H9 (cell line): Measurements from ENCODE around the gene MYL10. TPM values are rescaled to one million over a fixed set of nuclear protein-coding genes. Genes with fewer than 3 reads are reported as not detected.

Source experiments
- DNase-seq: peaks from one replicate; pipeline ENCODE4 v3.0.0-alpha.2; 2017
- H2AFZ ChIP-seq: one replicate; pipeline ENCODE4 v1.6.1; 2013; ENCODE audit warnings: mild to moderate bottlenecking, low read length, control low read depth, moderate library complexity
- H2AK5ac ChIP-seq: 2 replicates; pipeline ENCODE4 v1.6.1; 2013; ENCODE audit warnings: low read length, control low read depth, mixed read lengths; ENCODE audit not compliant: insufficient read length
- H2BK120ac ChIP-seq: one replicate; pipeline ENCODE4 v1.6.1; 2013; ENCODE audit warnings: low read depth, mild to moderate bottlenecking, low read length, control low read depth, inconsistent platforms; ENCODE audit not compliant: poor library complexity, severe bottlenecking
- H2BK12ac ChIP-seq: 2 replicates; pipeline ENCODE4 v1.6.1; 2013; ENCODE audit warnings: low read length, control low read depth, mixed read lengths, low read depth; ENCODE audit not compliant: insufficient read length
- H2BK15ac ChIP-seq: 2 replicates; pipeline ENCODE4 v1.6.1; 2013; ENCODE audit warnings: low read depth, low read length, control low read depth
- H2BK20ac ChIP-seq: one replicate; pipeline ENCODE4 v1.6.1; 2013; ENCODE audit warnings: low read depth, mild to moderate bottlenecking, low read length, control low read depth, inconsistent platforms; ENCODE audit not compliant: poor library complexity, severe bottlenecking
- H2BK5ac ChIP-seq: 2 replicates; pipeline ENCODE4 v1.6.1; 2013; ENCODE audit warnings: low read length, control low read depth, mixed read lengths; ENCODE audit not compliant: insufficient read length
- H3K14ac ChIP-seq: 2 replicates; pipeline ENCODE4 v1.6.1; 2013; ENCODE audit warnings: low read length, control low read depth; ENCODE audit not compliant: insufficient read depth
- H3K18ac ChIP-seq: 2 replicates; pipeline ENCODE4 v1.6.1; 2013; ENCODE audit warnings: low read depth, mild to moderate bottlenecking, mixed read lengths, low read length, control low read depth; ENCODE audit not compliant: insufficient read length
- H3K23ac ChIP-seq: 2 replicates; pipeline ENCODE4 v1.6.1; 2013; ENCODE audit warnings: low read length, control low read depth, mixed read lengths, low read depth; ENCODE audit not compliant: insufficient read length
- H3K23me2 ChIP-seq: 2 replicates; pipeline ENCODE4 v1.6.1; 2013; ENCODE audit warnings: low read depth, mild to moderate bottlenecking, mixed read lengths, low read length, control low read depth; ENCODE audit not compliant: insufficient read length, poor library complexity, severe bottlenecking
- H3K27ac ChIP-seq: 2 replicates; pipeline ENCODE4 v1.5.1; 2013; ENCODE audit warnings: low read length, control low read depth, mixed read lengths, low read depth; ENCODE audit not compliant: insufficient read length
- H3K27me3 ChIP-seq: 2 replicates; pipeline ENCODE4 v1.6.1; 2013; ENCODE audit warnings: low read length, control low read depth, inconsistent platforms; ENCODE audit not compliant: insufficient read depth
- H3K4ac ChIP-seq: 2 replicates; pipeline ENCODE4 v1.6.1; 2013; ENCODE audit warnings: low read depth, mild to moderate bottlenecking, control low read depth, inconsistent platforms, low read length, moderate library complexity
- H3K4me1 ChIP-seq: 2 replicates; pipeline ENCODE4 v1.6.1; 2013; ENCODE audit warnings: low read length, control low read depth, inconsistent platforms; ENCODE audit not compliant: insufficient read depth
- H3K4me2 ChIP-seq: 2 replicates; pipeline ENCODE4 v1.6.1; 2013; ENCODE audit warnings: low read length, control low read depth, mixed read lengths; ENCODE audit not compliant: insufficient read length, insufficient read depth
- H3K56ac ChIP-seq: 2 replicates; pipeline ENCODE4 v1.6.1; 2013; ENCODE audit warnings: low read depth, mild to moderate bottlenecking, mixed read lengths, low read length, control low read depth; ENCODE audit not compliant: insufficient read length
- H3K79me1 ChIP-seq: 2 replicates; pipeline ENCODE4 v1.6.1; 2013; ENCODE audit warnings: low read depth, mild to moderate bottlenecking, moderate library complexity, low read length, control low read depth, inconsistent platforms; ENCODE audit not compliant: insufficient read depth, poor library complexity, severe bottlenecking
- H3K79me2 ChIP-seq: 2 replicates; pipeline ENCODE4 v1.6.1; 2013; ENCODE audit warnings: low read length, control low read depth, inconsistent platforms; ENCODE audit not compliant: insufficient read depth
- H3K9ac ChIP-seq: 2 replicates; pipeline ENCODE4 v1.6.1; 2013; ENCODE audit warnings: low read length, control low read depth, mixed read lengths; ENCODE audit not compliant: insufficient read length; ENCODE audit errors: extremely low read depth
- H3K9me3 ChIP-seq: one replicate; pipeline ENCODE4 v1.6.1; 2013; ENCODE audit warnings: low read depth, low read length, inconsistent platforms; ENCODE audit not compliant: control insufficient read depth
- H3T11ph ChIP-seq: one replicate; pipeline ENCODE4 v1.6.1; 2013; ENCODE audit warnings: mild to moderate bottlenecking, low read length, control low read depth, inconsistent platforms
- H4K20me1 ChIP-seq: one replicate; pipeline ENCODE4 v1.6.1; 2013; ENCODE audit not compliant: control insufficient read depth, insufficient read length, insufficient read depth
- H4K5ac ChIP-seq: 2 replicates; pipeline ENCODE4 v1.6.1; 2013; ENCODE audit warnings: low read depth, mild to moderate bottlenecking, mixed read lengths, low read length, control low read depth; ENCODE audit not compliant: insufficient read length
- H4K8ac ChIP-seq: replicated peaks from 2 replicates; pipeline ENCODE4 v1.6.1; 2013; ENCODE audit warnings: low read length, control low read depth, mixed read lengths, low read depth; ENCODE audit not compliant: insufficient read length
- H4K91ac ChIP-seq: 2 replicates; pipeline ENCODE4 v1.6.1; 2013; ENCODE audit warnings: low read depth, mild to moderate bottlenecking, moderate library complexity, mixed read lengths, low read length, control low read depth; ENCODE audit not compliant: insufficient read length
- H3K27ac Mint-ChIP-seq, 3 experiments: 2 replicates in 2 of 3; 3 replicates in 1 of 3; pipeline ENCODE4 v1.8.0; 2020 to 2021; ENCODE audit warnings: mixed read lengths in 3 of 3, mild to moderate bottlenecking in 1 of 3, moderate library complexity in 1 of 3
- H3K27me3 Mint-ChIP-seq: 2 replicates; pipeline ENCODE4 v1.8.0; 2021; ENCODE audit warnings: low read depth, mild to moderate bottlenecking, moderate library complexity, mixed read lengths
- H3K36me3 Mint-ChIP-seq, 3 experiments: 2 replicates in 2 of 3; 3 replicates in 1 of 3; pipeline ENCODE4 v1.8.0; 2020 to 2021; ENCODE audit warnings: low read depth in 3 of 3, mixed read lengths in 3 of 3; ENCODE audit not compliant: insufficient read depth in 1 of 3
- H3K4me1 Mint-ChIP-seq, 2 experiments: 2 replicates each; pipeline ENCODE4 v1.8.0; 2020; ENCODE audit warnings: mixed read lengths in 2 of 2
- H3K4me3 Mint-ChIP-seq, 2 experiments: 2 replicates in 1 of 2; 3 replicates in 1 of 2; pipeline ENCODE4 v1.8.0; 2020 to 2021; ENCODE audit warnings: mild to moderate bottlenecking in 2 of 2, mixed read lengths in 2 of 2, moderate library complexity in 1 of 2
- H3K9me3 Mint-ChIP-seq, 2 experiments: 2 replicates in 1 of 2; 3 replicates in 1 of 2; pipeline ENCODE4 v1.8.0; 2020; ENCODE audit warnings: mild to moderate bottlenecking in 2 of 2, mixed read lengths in 2 of 2, moderate library complexity in 1 of 2
- WGBS: extraction: QIAGEN DNeasy Blood & Tissue Kit; methylation state at CpG from one replicate; pipeline ENCODE4 v1.1.7; 2013; ENCODE audit warnings: missing lambda C conversion rate, low lambda C conversion rate, mixed read lengths; ENCODE audit not compliant: insufficient read length; ENCODE audit errors: extremely low coverage; 5-methylcytosine and 5-hydroxymethylcytosine counted together
- total RNA-seq: library from RNA; stranded (reverse); gene quantifications from 2 replicates; pipeline ENCODE4 v1.2.1, GENCODE V29; 2021
- TF ChIP-seq, protein P1 (sequence below): fragments of 200-600 bp; sonication (generic); conservative IDR thresholded peaks from 3 replicates; pipeline ENCODE4 v1.8.0; 2021; ENCODE audit warnings: antibody characterized with exemption, mild to moderate bottlenecking

The MYL10 gene
- total RNA-seq, 1 experiment from 2014 or later: 0.50 TPM

DNA sequence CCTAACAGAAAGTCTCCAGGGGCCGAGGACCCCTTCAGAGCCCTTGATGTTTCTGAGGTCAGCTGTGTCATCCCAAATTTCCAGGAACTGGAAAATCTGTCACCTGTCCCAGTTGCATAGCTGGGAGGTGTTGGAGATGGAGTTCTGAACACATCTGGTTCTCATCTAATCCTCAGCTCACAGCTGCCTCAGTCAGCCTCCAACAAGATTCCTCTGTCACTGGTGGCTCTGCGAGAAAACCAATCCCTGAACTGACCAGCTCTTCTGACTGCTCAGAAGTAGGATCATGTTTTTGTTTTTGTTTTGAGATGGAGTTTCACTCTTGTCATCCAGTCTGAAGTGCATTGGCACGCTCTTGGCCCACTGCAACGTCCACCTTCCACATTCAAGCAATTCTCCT, 37.6 kb upstream of the MYL10 start:
- no peak for DNase-seq
- peaks cover 0 to 4% (median 3%) of the 10 kb centered on the region in 3 experiments; a peak in 3 of 7 replicates for H3K36me3 Mint-ChIP-seq
- no peak overlapping the region for H4K8ac ChIP-seq

More for the DNA sequence above, 37.6 kb upstream of the MYL10 start:
- peaks cover 3% of the 10 kb centered on the region; the same call in 1 of the 2 replicates for H3K27me3 Mint-ChIP-seq
- no CpG with 5 or more reads among the region's 4 CpGs for WGBS
- no peaks in the 10 kb centered on the region for H3K79me2 ChIP-seq
- H2BK5ac ChIP-seq: no peak overlapping the region
- H3K4me1 Mint-ChIP-seq: peaks cover 15 to 22% of the 10 kb centered on the region in 2 experiments
- no peaks in the 10 kb centered on the region for H3K79me1 ChIP-seq
- TF ChIP-seq, protein P1, sequence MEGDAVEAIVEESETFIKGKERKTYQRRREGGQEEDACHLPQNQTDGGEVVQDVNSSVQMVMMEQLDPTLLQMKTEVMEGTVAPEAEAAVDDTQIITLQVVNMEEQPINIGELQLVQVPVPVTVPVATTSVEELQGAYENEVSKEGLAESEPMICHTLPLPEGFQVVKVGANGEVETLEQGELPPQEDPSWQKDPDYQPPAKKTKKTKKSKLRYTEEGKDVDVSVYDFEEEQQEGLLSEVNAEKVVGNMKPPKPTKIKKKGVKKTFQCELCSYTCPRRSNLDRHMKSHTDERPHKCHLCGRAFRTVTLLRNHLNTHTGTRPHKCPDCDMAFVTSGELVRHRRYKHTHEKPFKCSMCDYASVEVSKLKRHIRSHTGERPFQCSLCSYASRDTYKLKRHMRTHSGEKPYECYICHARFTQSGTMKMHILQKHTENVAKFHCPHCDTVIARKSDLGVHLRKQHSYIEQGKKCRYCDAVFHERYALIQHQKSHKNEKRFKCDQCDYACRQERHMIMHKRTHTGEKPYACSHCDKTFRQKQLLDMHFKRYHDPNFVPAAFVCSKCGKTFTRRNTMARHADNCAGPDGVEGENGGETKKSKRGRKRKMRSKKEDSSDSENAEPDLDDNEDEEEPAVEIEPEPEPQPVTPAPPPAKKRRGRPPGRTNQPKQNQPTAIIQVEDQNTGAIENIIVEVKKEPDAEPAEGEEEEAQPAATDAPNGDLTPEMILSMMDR: no peak
- no peak overlapping the region for H2BK20ac ChIP-seq
- no peaks in the 10 kb centered on the region for H4K20me1 ChIP-seq
- H3K4ac ChIP-seq: no peak overlapping the region
- no peak overlapping the region for H2AFZ ChIP-seq
- no peak overlapping the region for H3K9ac ChIP-seq
- H3K23ac ChIP-seq: no peak overlapping the region
- no peaks in the 10 kb centered on the region for H3K4me1 ChIP-seq
- no peak overlapping the region for H2BK15ac ChIP-seq
- no peak overlapping the region for H3K4me2 ChIP-seq
- H2BK12ac ChIP-seq: no peak overlapping the region
- H4K5ac ChIP-seq: no peak overlapping the region
- no peak overlapping the region for H3K27ac ChIP-seq
- no peaks in the 10 kb centered on the region for H3K9me3 ChIP-seq
- no peak overlapping the region for H4K91ac ChIP-seq
- H3K4me3 Mint-ChIP-seq: no peak overlapping the region
- H3K14ac ChIP-seq: no peak overlapping the region
- no peak overlapping the region for H3T11ph ChIP-seq
- no peak overlapping the region for H2AK5ac ChIP-seq
- H2BK120ac ChIP-seq: no peak overlapping the region
- H3K23me2 ChIP-seq: no peaks in the 10 kb centered on the region
- H3K56ac ChIP-seq: no peak overlapping the region
- H3K18ac ChIP-seq: no peak overlapping the region
- H3K27ac Mint-ChIP-seq: no peak overlapping the region
- no peaks in the 10 kb centered on the region for H3K27me3 ChIP-seq
- peaks cover 4% of the 10 kb centered on the region in 2 experiments for H3K9me3 Mint-ChIP-seq
